ENCODE results near the gene DUS1L.
A peak's percentile ranks its signal among the peaks of the same experiment; 100 is the strongest.
"Not testable (repeated sequence)": the region's sequence is repeated elsewhere in the genome, so short reads cannot be mapped to it uniquely, and the experiment has no call there.

The DUS1L gene

GRCh38 chr17:82038796-82039409, 26.7 kb downstream of the DUS1L start:
- DNase-seq, result not testable (repeated sequence)

DNA sequence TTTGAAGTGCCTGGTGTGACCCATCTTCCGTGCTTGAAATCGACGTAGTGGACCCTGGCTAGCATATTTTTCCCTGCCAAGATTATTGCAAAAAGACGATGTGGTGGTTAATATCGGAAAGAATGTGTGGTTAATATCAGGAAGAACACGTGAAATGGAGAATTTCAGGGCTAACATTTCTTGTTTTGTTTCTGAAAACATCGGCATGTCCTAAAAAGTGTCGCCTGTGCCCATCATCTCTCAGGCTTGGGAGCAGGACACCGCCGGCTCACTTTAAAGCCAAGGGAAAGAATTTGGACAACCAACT, 27.8 kb downstream of the DUS1L start:
- DNase-seq, result no peak

DNA sequence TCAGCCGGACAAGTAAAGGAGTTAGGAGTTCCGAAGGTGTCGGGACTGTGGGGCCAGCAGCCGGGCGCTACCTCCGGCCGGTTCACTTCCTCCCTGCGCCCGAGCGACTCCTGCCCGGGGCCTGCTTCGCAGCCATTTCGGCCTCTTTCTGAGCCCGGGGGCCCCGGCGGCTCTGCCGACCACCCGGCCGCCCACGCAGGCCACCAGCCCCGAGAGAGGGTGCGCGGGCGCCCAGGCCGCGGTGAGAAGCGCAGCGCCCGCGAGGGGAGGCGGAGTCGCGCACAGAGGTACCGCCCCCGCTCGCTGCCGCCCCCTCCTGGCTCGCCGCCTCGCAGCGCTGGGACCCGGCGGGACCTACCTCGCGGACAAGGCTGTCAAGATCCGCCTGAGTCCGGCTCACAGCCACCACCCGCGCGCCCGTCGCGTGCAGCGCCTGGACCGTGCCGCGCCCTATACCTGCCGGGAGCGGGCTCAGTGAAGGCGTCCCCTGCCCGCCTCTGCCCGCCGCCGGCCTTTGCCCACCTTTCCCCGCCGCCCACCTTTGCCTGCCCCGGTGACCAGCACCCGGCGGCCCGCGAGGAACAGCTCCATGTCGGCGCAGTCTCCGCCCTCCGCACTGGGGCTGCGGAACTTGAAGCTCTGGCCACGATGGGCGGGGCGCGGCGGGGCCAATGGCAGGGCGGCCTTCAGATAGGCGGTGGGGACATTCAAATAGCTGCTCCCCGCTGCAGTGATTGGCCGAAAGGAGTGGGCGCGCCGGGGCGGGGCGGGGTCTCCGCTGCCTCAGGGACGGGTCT, 28.3 kb downstream of the DUS1L start, which contains the start of gene DCXR:
DCXR (minus strand) TSS at position 606 of the 797 bp plus-strand sequence; CDS start at position 591, 15 bp downstream.
- DNase-seq, result peak; percentile 94 to 99

DNA sequence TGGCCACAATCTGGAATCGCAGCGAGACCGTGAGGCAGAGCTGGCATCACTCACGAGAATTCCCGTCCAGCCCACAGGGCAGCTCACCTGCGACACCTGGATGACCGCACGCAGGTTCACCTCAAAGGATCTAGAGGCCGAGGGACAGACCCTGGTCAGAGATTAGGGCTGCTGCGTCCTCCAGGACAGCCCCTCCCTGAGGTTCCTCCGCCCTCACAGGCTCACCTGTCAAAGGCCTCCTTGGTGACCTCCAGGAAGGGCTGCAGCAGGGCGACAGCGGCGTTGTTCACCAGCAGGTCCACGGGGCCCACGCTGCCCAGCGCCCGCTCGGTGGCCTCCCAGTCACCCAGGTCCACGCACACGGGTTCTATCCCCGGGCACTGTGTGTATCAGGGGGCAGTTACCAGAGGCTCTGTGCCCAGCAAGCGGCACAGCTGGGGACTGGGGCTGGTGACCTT, 28.9 kb downstream of the DUS1L start:
- DNase-seq, result no peak

DNA sequence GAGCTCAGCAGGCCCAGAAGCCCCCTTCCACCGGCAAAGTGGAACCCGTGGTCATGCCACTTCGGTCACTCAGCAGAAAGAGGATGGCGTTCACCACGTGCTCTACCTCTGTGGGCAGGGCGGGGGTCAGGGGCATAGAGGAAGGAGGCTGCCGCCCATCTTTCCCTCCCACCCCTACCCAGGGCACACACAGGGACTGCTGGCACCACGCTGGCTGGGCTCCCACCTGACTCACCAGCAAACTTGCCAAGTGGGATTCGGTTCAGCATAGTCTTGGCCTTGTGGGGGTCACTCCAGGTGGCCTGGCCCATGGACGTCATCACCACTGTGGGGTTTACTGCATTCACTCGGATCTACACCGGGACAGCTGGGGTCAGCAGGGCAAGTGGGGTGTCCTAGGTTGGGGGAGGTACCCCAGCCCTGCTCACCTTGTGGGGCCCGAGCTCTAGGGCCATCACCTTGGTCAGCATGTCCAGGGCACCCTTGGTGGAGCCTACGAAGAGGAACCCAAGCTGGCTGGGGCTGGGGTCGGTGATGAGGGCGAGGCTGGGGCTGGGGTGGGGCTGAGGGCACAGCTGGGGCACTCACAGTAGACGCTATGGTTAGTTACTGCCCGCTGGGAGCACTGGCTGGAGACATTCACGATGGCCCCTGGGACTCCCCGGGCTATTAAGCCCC, 29.5 kb downstream of the DUS1L start:
- no peak for DNase-seq

- no peak for DNase-seq
Observed at GRCh38 chr17:82035488-82035887, 30.1 kb downstream of the DUS1L start.

DNA sequence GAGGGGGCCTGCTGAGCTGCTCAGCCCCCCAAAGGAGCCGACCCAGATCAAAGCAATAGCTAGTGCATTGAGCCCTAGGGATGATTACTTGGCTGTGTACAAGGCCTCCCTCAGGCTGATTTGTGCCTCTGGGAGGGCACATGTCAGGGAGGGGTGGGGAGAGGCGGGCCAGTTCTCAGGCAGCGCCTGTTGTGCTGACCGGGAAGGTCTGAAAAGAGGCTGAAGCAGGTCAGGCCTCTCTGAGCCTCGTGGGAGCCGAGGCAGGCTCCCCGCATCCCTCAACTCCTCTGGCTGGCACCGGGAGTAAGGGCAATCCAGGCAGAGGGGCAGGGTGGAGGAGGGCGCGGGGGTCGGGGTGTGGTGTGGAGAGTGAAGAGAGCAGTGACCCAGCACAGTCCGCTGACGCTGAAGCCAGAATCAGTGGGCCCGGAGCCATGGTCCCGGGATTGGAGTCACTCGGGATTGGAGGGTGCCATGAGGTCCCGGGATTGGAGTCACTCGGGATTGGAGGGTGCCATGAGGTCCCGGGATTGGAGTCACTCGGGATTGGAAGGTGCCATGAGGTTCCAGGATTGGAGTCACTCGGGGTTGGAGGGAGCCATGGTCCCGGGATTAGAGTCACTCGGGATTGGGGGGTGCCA, 31.1 kb downstream of the DUS1L start:
- DNase-seq, result no peak

GRCh38 chr17:82033359-82034085, 32.1 kb downstream of the DUS1L start:
- DNase-seq, result no peak

DNA sequence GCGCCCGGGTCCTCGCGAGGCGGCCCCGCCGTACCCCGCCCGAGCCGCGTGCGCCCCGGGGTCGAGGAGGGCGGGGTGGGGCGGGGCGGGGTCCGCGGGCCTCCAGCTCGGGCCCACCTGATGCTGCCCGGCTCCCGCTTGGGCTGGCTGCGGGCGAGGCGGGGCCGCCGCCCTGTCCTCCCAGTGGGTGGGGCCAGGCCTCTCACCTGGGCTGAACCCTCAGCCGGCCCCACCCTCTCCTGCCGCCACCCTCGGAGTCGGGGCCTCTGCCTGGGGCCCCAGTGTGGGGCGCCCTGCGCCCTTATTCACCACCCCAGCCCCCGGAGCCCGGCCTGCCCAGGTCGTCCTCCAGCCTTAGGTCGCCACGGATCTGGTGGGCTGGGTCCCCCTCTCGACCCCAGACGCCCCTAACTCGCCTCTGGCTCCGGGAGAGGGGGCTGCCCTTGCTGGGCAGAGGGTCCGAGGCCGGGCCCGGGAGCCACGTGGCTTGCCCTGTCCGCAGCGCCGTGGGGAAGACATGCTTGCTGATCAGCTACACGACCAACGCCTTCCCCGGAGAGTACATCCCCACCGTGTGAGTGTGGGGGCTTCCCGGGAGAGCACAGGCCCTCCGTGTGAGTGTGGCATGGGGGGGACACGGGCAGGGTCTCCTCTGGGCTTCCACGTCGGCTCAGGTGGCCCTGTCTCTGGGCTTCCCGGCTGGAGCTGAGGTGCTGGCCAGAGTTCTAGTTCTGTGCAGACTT, 33.5 kb downstream of the DUS1L start:
- DNase-seq, result peak; percentile 22 to 86

GRCh38 chr17:82031303-82031884, 34.2 kb downstream of the DUS1L start, which contains the start of gene RAC3:
RAC3 (plus strand) TSS chr17:82031678; CDS start chr17:82031762, 84 bp downstream.
- DNase-seq, result peak in 1 of 2 experiments; percentile 79

GRCh38 chr17:82030470-82031302, 34.9 kb downstream of the DUS1L start:
- peak; percentile 69 to 92 for DNase-seq

- DNase-seq, result no peak
Observed at GRCh38 chr17:82029990-82030469, 35.6 kb downstream of the DUS1L start.

DNA sequence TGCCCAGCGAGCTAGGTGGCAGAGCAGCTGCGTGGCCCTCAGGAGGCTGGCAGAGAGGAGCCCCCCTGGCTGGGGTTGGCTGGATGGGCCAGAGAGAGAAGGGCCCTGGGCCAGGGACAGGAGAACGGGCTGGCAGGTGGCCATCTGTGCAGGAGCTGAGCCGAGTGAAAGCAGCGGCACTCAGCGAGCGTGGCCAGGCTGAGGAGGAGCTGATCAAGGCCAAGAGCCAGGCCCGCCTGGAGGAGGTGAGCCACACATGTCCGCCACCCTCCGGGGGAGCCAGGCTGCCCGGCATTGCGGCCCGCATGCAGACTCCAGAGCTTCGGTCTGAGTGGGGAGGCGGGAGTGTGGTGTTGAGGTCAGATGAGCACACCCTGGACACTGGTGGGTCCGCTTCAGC, 36.2 kb downstream of the DUS1L start:
- no peak for DNase-seq

DNA sequence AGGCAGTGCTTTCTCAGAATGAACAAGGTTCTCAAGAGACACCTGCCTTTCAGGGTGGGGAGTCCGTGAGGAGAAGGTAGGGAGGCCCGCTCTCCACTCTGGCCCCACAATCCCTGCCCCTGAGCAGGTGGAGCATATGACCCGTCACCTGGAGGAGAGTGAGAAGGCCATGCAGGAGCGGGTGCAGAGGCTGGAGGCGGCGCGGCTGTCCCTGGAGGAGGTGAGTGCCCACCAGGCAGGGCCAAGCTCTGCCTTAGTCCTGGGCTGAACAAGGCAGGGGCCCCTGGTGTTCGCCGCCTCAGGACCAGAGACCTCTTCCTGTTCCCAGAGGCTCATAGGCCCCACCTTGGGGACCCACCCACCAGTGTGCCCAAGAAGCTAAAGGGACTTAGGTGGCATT, 36.6 kb downstream of the DUS1L start:
- no peak for DNase-seq

GRCh38 chr17:82028246-82028645, 37.4 kb downstream of the DUS1L start:
- DNase-seq, result no peak

DNA sequence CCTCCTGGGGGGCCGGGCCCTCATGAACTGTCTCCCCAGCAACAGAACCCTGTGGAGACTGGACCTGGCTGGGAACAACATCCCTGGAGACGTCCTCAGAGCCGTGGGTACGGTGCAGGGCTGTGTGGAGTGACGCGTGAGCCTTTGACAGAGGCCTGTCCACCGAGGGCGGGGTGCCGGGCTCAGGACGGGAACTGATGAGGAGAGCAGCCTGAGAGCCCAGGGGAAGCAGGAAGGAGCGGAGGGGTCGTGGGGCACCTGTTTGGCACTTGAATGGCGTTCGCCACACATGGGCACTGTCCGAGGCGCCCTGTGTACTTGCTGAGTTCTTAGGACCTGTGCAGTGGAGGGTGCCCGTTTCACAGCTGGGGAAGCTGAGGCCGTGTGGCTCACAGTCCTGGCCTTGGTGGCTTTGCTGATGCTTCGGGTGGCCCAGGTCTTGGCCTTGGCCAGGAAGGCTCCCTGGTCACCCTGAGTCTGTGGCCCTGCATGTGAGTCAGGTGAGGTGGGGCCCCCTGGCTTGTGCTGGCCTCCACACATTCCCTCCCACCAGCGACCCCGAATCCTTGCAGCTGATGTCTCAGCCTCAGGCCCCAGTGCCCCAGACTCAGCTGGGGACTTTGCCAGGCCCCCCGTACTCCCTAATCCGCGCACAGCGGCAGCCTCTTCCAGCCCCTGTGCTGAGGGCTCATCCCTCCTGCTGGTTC, 40.0 kb downstream of the DUS1L start:
- DNase-seq, result no peak

- no peak for DNase-seq
Observed at GRCh38 chr17:82024859-82025258, 40.7 kb downstream of the DUS1L start.

DNA sequence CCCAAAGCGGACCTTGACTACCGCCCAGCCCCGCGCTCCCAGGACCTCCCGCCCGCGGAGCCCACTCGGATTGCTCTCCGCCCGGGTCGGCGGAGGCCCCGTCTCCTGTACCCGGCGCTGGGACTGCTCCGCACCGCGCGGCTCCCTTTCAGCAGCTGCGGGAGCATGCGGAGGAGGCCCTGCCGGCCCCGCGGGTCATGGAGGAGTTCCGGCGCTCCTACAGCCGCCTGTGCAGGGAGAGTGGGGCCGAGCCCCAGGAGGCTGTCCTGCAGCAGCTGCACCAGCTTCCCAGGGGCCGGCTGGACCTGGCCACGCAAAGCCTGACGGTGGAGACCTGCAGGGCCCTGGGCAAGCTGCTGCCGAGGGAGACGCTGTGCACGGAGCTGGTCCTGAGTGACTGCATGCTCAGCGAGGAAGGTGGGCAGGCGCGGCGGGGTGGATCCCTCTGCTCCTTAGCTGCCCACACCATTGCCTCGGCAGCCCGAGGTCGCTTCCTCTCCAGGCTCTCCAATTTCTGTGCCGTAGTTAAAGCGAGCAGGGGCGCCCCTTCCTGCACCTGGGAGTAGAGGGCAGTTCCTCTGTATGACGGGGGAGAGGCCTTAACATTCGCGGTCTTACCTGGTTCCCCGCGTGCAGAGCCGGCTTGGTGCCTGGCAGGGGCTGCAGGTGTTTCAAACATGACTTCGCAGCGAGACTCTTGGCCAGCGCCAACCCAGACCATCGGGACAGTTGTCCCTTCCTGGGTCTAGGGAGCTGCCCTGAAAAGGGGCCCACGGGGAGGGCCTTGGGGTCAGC, 42.0 kb downstream of the DUS1L start:
- DNase-seq, result peak in 1 of 2 experiments; percentile 71

DNA sequence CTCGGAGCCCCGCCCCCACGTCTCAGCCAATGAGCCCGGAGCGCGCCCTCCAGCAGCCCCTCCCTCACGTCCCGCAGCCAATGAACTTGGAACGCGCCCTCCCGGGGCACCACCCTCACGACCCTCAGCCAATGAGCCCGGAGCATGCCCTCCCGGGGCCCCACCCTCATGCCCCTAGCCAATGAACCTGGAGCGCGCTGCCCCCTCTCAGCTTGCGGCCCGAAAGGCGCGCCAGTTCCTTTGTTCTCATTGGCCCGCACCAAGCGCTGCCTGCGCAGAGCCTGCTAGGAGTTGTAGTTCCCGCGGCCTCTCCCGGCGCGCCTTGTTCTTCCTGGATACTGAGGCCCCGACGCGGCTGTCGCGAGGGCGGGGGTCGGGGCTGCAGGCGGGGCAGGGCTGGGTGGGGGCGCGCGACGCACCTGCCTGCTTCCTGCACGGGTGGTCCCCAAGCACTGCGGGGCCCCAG, 42.6 kb downstream of the DUS1L start, which contains the start of gene LRRC45:
LRRC45 (plus strand) TSS at position 325 of the 466 bp plus-strand sequence. CDS start 339 bp downstream, outside the sequence.
- DNase-seq, result peak; percentile 99 to 100

All from NCI-H526 (cell line).